Gastroesophageal sphincter (tissue), 4 donors: Measurements from ENCODE around the gene C1orf35. TPM values are rescaled to one million over a fixed set of nuclear protein-coding genes. Genes with fewer than 3 reads are reported as not detected.

Experiments
- ATAC-seq: fragments of 150-250 bp; one replicate; pipeline ENCODE4 v1.9.1; 2016; ENCODE audit warnings: mild to moderate bottlenecking, moderate library complexity
- H3K27ac ChIP-seq, 4 donors: fragments of 200-600 bp; sonication (generic) in 3 of 4; 1 replicate in 3 of 4; 2 replicates in 1 of 4; pipeline ENCODE4 v1.5.1; 2016 to 2019
- H3K27me3 ChIP-seq: fragments of 200-600 bp; sonication (generic); one replicate; pipeline ENCODE4 v1.5.1; 2019
- H3K36me3 ChIP-seq, 2 donors: fragments of 200-600 bp; sonication (generic); one replicate each; pipeline ENCODE4 v1.5.1; 2019; ENCODE audit warnings: control low read depth in 1 of 2
- H3K4me1 ChIP-seq, 3 donors: fragments of 200-600 bp; sonication (generic); 1 replicate in 2 of 3; 2 replicates in 1 of 3; pipeline ENCODE4 v1.5.1; 2016 to 2019; ENCODE audit warnings: control low read depth in 2 of 3
- H3K4me3 ChIP-seq, 2 donors: fragments of 200-600 bp; sonication (generic); one replicate each; pipeline ENCODE4 v1.5.1; 2019; ENCODE audit warnings: mild to moderate bottlenecking in 1 of 2, moderate library complexity in 1 of 2
- H3K9me3 ChIP-seq, 3 donors: fragments of 200-600 bp; sonication (generic); one replicate each; pipeline ENCODE4 v1.5.1; 2017 to 2019; ENCODE audit warnings: control low read depth in 2 of 3
- EP300 ChIP-seq: sonication (generic); formaldehyde crosslinking; IDR thresholded peaks from one replicate; pipeline ENCODE4 v1.6.1; 2017; ENCODE audit warnings: antibody characterized with exemption, mild to moderate bottlenecking
- POLR2A ChIP-seq, 2 donors: fragments of 450-650 bp; IDR thresholded peaks; one replicate each; pipeline ENCODE4 v1.6.1; 2017; ENCODE audit warnings: antibody characterized with exemption in 2 of 2, mild to moderate bottlenecking in 2 of 2, moderate library complexity in 1 of 2
- POLR2AphosphoS5 ChIP-seq: sonication (generic); formaldehyde crosslinking; IDR thresholded peaks from one replicate; pipeline ENCODE4 v1.6.1; 2017; ENCODE audit warnings: antibody characterized with exemption
- WGBS, 2 donors: methylation state at CpG; one replicate each; pipeline ENCODE4 v1.1.5; 2018; ENCODE audit warnings: low coverage in 1 of 2; 5-methylcytosine and 5-hydroxymethylcytosine counted together
- total RNA-seq, 4 donors: library from RNA; depleted of rRNA; stranded (reverse); fragments of >200 nt; gene quantifications; one replicate each; pipeline ENCODE4 v1.1.0, GENCODE V29; 2016
- TF ChIP-seq, protein P1 (sequence below), 4 experiments: fragments of 200-600 bp in 2 of 4; fragments of 450-650 bp in 2 of 4; sonication (generic) in 1 of 4; IDR thresholded peaks; one replicate each; pipeline ENCODE4 v1.5.1; 2017 to 2019; ENCODE audit warnings: antibody characterized with exemption in 4 of 4, mild to moderate bottlenecking in 2 of 4, moderate library complexity in 2 of 4

C1orf35 gene
- total RNA-seq, 4 donors from 2014 or later: 11.6 to 16.0 (median 14.6) TPM

DNA sequence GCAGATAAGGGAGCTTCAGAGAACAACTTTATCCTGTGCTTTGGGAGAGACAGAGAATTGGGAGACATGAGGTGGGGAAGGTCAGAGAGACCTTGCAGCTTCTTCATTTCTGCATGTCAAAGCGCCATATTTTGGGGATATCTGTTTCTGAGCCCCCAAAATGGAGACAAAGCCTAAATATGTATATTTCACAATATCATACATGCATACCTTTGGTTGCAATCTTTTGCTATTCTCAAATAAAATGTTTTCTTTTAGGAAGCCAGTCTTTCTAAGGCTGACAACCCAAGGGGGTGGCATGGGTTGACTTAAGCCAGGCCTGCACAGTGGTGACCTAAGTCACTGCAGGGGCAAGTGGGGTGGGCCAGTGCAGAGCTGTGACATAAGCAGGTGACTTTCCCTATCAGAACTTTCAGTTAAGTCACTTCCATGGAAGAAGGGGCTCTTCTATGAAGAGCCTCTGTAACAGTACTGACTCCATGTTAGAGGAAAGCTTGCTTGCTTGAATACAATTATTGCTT, 19.9 kb upstream of the C1orf35 start:
- H3K4me1 ChIP-seq: no peaks in the 10 kb centered on the region
- peaks cover 2% of the 10 kb centered on the region for H3K27me3 ChIP-seq
- no peak for ATAC-seq
- H3K36me3 ChIP-seq: no peaks in the 10 kb centered on the region
- no peaks in the 10 kb centered on the region for H3K9me3 ChIP-seq
- TF ChIP-seq POLR2AphosphoS5 (no peak), EP300 (no peak), POLR2A (IDR thresholded peaks at IDR 0.05) (no peak)
- TF ChIP-seq, protein P1, sequence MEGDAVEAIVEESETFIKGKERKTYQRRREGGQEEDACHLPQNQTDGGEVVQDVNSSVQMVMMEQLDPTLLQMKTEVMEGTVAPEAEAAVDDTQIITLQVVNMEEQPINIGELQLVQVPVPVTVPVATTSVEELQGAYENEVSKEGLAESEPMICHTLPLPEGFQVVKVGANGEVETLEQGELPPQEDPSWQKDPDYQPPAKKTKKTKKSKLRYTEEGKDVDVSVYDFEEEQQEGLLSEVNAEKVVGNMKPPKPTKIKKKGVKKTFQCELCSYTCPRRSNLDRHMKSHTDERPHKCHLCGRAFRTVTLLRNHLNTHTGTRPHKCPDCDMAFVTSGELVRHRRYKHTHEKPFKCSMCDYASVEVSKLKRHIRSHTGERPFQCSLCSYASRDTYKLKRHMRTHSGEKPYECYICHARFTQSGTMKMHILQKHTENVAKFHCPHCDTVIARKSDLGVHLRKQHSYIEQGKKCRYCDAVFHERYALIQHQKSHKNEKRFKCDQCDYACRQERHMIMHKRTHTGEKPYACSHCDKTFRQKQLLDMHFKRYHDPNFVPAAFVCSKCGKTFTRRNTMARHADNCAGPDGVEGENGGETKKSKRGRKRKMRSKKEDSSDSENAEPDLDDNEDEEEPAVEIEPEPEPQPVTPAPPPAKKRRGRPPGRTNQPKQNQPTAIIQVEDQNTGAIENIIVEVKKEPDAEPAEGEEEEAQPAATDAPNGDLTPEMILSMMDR (IDR thresholded peaks at IDR 0.05): no peak
- WGBS, 2 donors: 77 to 88% methylated on average over 1 of the region's 1 CpG
- H3K4me3 ChIP-seq: no peak overlapping the region
- no peak overlapping the region for H3K27ac ChIP-seq

DNA sequence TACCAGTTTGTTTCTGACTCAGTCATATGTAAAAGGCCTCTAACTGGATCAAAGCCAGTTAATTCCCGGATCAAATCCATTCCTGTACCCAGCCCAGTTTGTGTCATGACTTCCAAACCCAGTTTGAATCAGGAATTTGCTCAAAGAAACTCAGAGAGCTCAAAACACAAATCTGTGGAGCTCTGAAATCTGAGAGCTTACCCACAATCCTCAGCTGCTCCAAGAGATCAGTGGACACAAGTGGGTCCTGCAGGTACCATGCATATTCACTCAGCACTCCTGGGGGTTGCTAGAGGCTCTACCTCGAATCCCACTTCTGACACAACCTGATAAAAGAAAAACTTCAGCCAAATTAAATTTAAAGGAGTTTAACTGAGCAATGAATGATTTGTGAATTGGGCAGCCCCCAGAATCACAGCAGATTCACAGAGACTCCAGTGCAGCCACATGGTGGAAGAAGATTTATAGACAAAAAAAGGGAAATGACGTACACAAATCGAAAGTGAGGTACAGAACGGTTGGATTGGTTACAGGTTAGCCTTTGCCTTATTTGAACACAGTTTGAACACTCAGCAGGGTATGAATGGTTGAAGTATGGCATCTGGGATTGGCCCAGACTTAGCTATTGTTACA, 17.8 kb upstream of the C1orf35 start:
- no peaks in the 10 kb centered on the region for H3K27me3 ChIP-seq
- WGBS, 2 donors: 44 to 68% methylated on average over 4 to 5 of the region's 5 CpGs
- no peaks in the 10 kb centered on the region for H3K9me3 ChIP-seq
- no peaks in the 10 kb centered on the region for H3K36me3 ChIP-seq
- H3K4me1 ChIP-seq: no peaks in the 10 kb centered on the region
- no peak overlapping the region for H3K4me3 ChIP-seq
- no peak for TF ChIP-seq EP300
- TF ChIP-seq POLR2A (IDR thresholded peaks at IDR 0.05): no peak
- TF ChIP-seq, protein P1 (IDR thresholded peaks at IDR 0.05): no peak
- TF ChIP-seq POLR2AphosphoS5: no peak
- no peak overlapping the region for H3K27ac ChIP-seq
- no peak for ATAC-seq

DNA sequence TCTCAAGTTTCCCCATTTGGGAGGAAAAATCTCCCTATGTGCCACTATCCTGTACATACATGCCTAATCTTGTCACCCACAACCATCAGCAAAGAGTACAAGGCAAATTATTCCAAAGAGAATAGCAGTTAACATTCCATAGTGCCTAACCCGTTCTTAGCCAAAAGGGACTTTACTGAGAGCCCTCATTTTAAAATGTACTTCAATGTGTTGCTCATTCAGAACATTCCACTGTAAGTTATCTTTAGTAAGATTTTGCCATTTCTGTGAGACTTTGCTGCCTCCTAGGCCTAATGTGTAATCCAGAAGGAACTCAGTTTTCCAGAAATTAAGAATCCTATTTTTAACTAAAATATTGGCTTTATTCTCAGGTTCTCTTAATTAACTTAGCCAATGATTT, 17.2 kb upstream of the C1orf35 start:
- Histone ChIP-seq H3K36me3 (no peaks in the 10 kb centered on the region), H3K27ac (no peak overlapping the region), H3K4me1 (no peaks in the 10 kb centered on the region), H3K27me3 (no peaks in the 10 kb centered on the region), H3K9me3 (no peaks in the 10 kb centered on the region), H3K4me3 (no peak overlapping the region)
- TF ChIP-seq, protein P1 (IDR thresholded peaks at IDR 0.05): no peak
- TF ChIP-seq EP300: no peak
- TF ChIP-seq POLR2AphosphoS5: no peak
- no peak for TF ChIP-seq POLR2A (IDR thresholded peaks at IDR 0.05)
- no peak for ATAC-seq
- WGBS, 2 donors: 57 to 100% methylated on average over 1 of the region's 1 CpG

DNA sequence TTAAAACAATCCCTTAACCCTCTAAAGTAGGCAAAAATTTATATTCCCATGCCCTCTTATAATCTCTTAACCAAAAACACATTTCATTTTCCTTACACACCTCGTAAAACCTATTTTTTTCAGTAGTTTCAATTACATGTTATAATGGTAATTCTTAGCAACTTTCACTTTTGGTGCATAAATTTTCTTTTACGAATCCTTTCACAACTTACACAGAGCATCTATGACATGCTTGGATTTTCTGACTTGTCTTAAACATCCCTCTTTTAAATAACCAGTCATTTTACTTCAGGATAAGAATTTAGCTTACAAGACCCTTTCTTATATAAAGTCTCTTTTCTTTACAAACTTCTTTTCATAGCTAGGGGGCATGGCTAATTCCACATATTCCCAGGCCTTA, 14.9 kb upstream of the C1orf35 start:
- no peak for ATAC-seq
- Histone ChIP-seq H3K4me3 (no peak overlapping the region), H3K27ac (no peak overlapping the region), H3K27me3 (no peaks in the 10 kb centered on the region), H3K9me3 (no peaks in the 10 kb centered on the region), H3K4me1 (no peaks in the 10 kb centered on the region), H3K36me3 (no peaks in the 10 kb centered on the region)
- TF ChIP-seq POLR2AphosphoS5 (no peak), POLR2A (IDR thresholded peaks at IDR 0.05) (no peak), EP300 (no peak)
- TF ChIP-seq, protein P1 (IDR thresholded peaks at IDR 0.05): no peak
- 75 to 80% methylated on average over 2 of the region's 2 CpGs for WGBS, 2 donors

DNA sequence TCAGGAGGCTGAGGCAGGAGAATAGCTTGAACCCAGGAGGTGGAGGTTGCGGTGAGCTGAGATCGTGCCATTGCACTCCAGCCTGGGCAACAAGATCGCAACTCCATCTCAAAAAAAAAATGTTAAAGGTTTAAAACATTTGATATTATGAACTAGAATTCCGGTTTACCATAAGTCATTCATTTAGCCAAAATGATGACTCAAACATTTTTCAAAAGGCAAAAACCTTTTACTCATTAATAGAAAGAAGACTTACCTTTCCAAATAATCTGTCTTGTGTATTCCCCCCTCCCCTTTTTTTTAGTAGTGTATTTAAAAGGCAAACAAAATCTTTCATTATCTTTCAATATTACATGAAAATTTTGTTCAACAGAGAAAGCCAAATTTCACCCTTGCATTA, 14.2 kb upstream of the C1orf35 start:
- WGBS, 2 donors: 100% methylated on average over 2 to 3 of the region's 4 CpGs
- ATAC-seq: no peak
- H3K36me3 ChIP-seq: no peaks in the 10 kb centered on the region
- H3K4me3 ChIP-seq: no peak overlapping the region
- TF ChIP-seq EP300 (no peak), POLR2AphosphoS5 (no peak), POLR2A (IDR thresholded peaks at IDR 0.05) (no peak)
- TF ChIP-seq, protein P1 (IDR thresholded peaks at IDR 0.05): no peak
- H3K27me3 ChIP-seq: no peaks in the 10 kb centered on the region
- H3K9me3 ChIP-seq: no peaks in the 10 kb centered on the region
- no peak overlapping the region for H3K27ac ChIP-seq
- no peaks in the 10 kb centered on the region for H3K4me1 ChIP-seq
